Measurements from ENCODE around the gene NFIA. TPM values are rescaled to one million over a fixed set of nuclear protein-coding genes. Genes with fewer than 3 reads are reported as not detected.

NFIA gene
- total and polyA plus RNA-seq, 9 of the 15 experiments (the other 6 are each of a cell fraction or from before 2014, with no cell fraction given): 5.3 to 24.9 (median 9.8) TPM

DNA sequence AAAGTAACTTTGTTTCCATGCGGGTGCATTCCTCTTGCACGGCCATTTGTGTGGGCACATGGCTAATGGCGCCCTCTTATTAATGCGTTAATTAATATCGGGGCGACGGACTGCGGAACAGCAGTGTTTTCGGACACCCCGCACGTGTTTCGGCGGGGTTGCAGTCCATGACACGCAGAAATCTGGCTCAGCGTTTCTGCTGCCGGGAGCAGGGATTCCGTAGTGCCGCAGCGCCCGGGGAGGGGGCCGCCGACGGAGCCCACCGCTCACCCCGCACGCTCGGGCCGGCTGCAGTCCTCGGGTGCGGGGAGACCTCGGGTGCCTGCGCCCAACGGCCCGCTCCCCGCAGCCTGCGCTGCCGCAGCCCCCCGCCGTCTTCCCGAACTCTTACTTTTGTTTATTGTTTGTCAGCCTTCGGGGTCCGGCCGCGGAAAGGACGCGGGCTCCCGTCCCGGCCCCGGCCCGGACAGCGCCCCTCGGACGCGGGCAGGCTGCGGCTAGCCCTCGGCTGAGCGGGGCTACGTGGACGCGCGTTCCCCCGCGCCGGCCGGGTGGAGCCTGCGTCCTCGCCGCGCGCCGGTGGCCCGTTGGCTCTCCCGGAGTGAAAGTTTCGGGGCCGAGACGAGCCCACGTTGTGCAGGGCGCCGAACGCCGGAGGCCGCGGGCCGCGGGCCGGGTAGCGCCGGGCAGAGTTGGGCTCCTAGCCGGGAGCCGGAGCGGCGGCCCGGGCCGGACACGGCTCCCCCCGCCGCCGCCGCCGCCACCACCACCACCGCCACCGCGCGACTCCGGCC, 849 bp downstream of the NFIA start (continued):
- TF ChIP-seq KDM2B (CRISPR knock-in tag; IDR thresholded peaks at IDR 0.05) (peak; percentile 67; the same call in 1 of the 2 replicates), MEIS2 (IDR thresholded peaks at IDR 0.05; ENCODE audit: partially characterized antibody) (no peak), FOSL1 (tag; conservative IDR thresholded peaks at IDR 0.05) (no peak), ZNF217 (CRISPR knock-in tag; IDR thresholded peaks at IDR 0.05) (no peak)

DNA sequence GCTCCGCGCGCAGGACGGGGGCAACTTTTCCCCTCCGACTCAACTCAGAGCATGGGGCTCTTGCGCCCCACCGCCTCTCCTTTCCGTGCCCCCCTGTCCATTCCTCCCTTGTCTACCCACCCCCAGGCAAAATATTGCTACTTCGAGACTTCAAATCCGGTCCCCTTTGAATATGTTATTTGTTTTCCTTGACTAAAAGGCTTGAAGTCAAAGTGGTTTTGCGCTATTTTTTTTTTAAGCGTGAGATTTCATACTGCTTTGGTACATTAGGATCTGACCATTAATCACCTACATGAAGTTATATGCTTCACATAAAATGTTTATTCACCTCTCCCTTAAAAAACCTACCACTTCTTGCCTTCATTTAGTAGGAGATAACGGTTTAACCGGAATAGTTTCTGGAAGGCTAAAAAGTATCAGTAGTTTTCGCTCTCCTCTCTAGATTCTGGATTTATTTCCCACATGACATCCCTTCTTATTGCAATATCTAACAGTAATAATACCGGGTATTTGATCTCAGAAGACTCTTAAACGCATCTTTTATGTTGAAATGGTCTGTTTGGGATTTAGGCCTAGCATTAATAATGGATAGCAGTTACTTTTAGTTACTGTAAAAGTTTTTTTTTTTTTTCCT, 1.6 kb downstream of the NFIA start:
- H3K36me3 ChIP-seq (ENCODE audit: control insufficient read depth, insufficient read depth, low read length): peaks cover 15% of the 10 kb centered on the region
- DNase-seq (ENCODE audit: extremely low read depth in 1 of 4, low spot score in 3 of 4) (peak in 2 of 4 experiments; percentile 44 to 47), FAIRE-seq (no peak), ATAC-seq (no peak)
- peaks cover 12 to 37% of the 10 kb centered on the region in 2 experiments; a peak in 4 of 5 replicates for H3K4me1 ChIP-seq (replicated peaks in 1 of 2; ENCODE audit: control insufficient read depth in 2 of 2, insufficient read depth in 2 of 2, low read length in 2 of 2)
- POLR2A ChIA-PET: interaction anchor here (0.6 to 1.1 kb wide), 3 partner anchors 30 to 33 kb away, joined by 3 to 4 read pairs (median 4); no protein-coding TSS in a partner anchor
- H2AFZ ChIP-seq (ENCODE audit: low read depth, low read length): peak overlapping the region; percentile 72
- no peaks in the 10 kb centered on the region for H3K27me3 ChIP-seq (ENCODE audit: control insufficient read depth in 2 of 2, insufficient read depth in 2 of 2, low read length in 2 of 2)
- in situ Hi-C loops (cut with MboI): no loop called here
- no peaks in the 10 kb centered on the region for H3K9me3 ChIP-seq (replicated peaks; ENCODE audit: control insufficient read depth, insufficient read depth, low read depth, low read length)
- H4K20me1 ChIP-seq (replicated peaks; ENCODE audit: control insufficient read depth, insufficient read depth, low read length): no peaks in the 10 kb centered on the region
- intact Hi-C loops (cut with micrococcal nuclease): loop anchor here (5.0 to 10.0 kb wide), 2 partner anchors 98 to 109 kb away; no protein-coding TSS in a partner anchor
- peak overlapping the region; percentile 63 for H3K4me3 ChIP-seq
- H3K9ac ChIP-seq (ENCODE audit: insufficient read depth in 1 of 2, low read depth in 2 of 2, low read length in 2 of 2): peak overlapping the region; percentile 74 to 96
- peaks cover 64% of the 10 kb centered on the region for H3K79me2 ChIP-seq (ENCODE audit: control insufficient read depth, insufficient read depth, low read length)
- no TSS peak for BruUV-seq (replicated peaks)
- H3K27ac ChIP-seq (ENCODE audit: extremely low read depth, low read depth, low read length): peak overlapping the region; percentile 84
- no peaks in the 10 kb centered on the region for H3K9me1 ChIP-seq (ENCODE audit: control insufficient read depth, insufficient read depth, low read length)
- 2% methylated on average over 11 of the region's 17 CpGs for WGBS (ENCODE audit: insufficient coverage, low coverage, missing lambda C conversion rate)
- CTCF ChIA-PET (ENCODE audit: low intra/inter-chr PET ratio): no interaction called here
- peak overlapping the region; percentile 86 for H3K4me2 ChIP-seq (ENCODE audit: insufficient read depth, low read length)
- no peak for TF ChIP-seq ZBED1 (IDR thresholded peaks at IDR 0.05)
- no peak for TF ChIP-seq MAZ (CRISPR knock-in tag; conservative IDR thresholded peaks at IDR 0.05 in 1 of 2, IDR thresholded peaks at IDR 0.05 in 1 of 2)
- TF ChIP-seq ZNF316 (IDR thresholded peaks at IDR 0.05): no peak
- no peak for TF ChIP-seq CBX5 (IDR thresholded peaks at IDR 0.05; ENCODE audit: borderline replicate concordance, low read depth)
- TF ChIP-seq RNF2 (IDR thresholded peaks at IDR 0.05): no peak
- no peak for TF ChIP-seq RFX5 (IDR thresholded peaks at IDR 0.05; ENCODE audit: low read depth, low read length)
- TF ChIP-seq, protein P1, sequence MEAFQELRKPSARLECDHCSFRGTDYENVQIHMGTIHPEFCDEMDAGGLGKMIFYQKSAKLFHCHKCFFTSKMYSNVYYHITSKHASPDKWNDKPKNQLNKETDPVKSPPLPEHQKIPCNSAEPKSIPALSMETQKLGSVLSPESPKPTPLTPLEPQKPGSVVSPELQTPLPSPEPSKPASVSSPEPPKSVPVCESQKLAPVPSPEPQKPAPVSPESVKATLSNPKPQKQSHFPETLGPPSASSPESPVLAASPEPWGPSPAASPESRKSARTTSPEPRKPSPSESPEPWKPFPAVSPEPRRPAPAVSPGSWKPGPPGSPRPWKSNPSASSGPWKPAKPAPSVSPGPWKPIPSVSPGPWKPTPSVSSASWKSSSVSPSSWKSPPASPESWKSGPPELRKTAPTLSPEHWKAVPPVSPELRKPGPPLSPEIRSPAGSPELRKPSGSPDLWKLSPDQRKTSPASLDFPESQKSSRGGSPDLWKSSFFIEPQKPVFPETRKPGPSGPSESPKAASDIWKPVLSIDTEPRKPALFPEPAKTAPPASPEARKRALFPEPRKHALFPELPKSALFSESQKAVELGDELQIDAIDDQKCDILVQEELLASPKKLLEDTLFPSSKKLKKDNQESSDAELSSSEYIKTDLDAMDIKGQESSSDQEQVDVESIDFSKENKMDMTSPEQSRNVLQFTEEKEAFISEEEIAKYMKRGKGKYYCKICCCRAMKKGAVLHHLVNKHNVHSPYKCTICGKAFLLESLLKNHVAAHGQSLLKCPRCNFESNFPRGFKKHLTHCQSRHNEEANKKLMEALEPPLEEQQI (IDR thresholded peaks at IDR 0.05): no peak
- TF ChIP-seq YBX1 (IDR thresholded peaks at IDR 0.05): no peak
- TF ChIP-seq, protein P2, sequence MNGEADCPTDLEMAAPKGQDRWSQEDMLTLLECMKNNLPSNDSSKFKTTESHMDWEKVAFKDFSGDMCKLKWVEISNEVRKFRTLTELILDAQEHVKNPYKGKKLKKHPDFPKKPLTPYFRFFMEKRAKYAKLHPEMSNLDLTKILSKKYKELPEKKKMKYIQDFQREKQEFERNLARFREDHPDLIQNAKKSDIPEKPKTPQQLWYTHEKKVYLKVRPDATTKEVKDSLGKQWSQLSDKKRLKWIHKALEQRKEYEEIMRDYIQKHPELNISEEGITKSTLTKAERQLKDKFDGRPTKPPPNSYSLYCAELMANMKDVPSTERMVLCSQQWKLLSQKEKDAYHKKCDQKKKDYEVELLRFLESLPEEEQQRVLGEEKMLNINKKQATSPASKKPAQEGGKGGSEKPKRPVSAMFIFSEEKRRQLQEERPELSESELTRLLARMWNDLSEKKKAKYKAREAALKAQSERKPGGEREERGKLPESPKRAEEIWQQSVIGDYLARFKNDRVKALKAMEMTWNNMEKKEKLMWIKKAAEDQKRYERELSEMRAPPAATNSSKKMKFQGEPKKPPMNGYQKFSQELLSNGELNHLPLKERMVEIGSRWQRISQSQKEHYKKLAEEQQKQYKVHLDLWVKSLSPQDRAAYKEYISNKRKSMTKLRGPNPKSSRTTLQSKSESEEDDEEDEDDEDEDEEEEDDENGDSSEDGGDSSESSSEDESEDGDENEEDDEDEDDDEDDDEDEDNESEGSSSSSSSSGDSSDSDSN (IDR thresholded peaks at IDR 0.05; ENCODE audit: borderline replicate concordance in 1 of 2, low read depth in 2 of 2, low read length in 2 of 2): 0 out of 4 replicates have a peak, but pooled peaks of 1 of the 2 experiments have one; percentile 36
